CD4-positive, alpha-beta T cell (primary cell): ENCODE measurements around the gene ELAVL1. TPM values are rescaled to one million over a fixed set of nuclear protein-coding genes. Genes with fewer than 3 reads are reported as not detected.
A peak's percentile ranks its signal among the peaks of the same experiment; 100 is the strongest.

ENCODE experiments used
- ATAC-seq: fragments of 200-7000 bp; cut with Tn5 transposase; one replicate; pipeline ENCODE4 v1.10.0; 2022; ENCODE audit warnings: mild to moderate bottlenecking; ENCODE audit not compliant: poor library complexity
- CTCF ChIA-PET: fragments of 350-600 bp; sonication (Branson Sonifier 250); formaldehyde crosslinking; loops from one replicate; lab custom pipeline; 2021; ENCODE audit warnings: antibody characterized with exemption, inconsistent platforms; lab: Charles Lee
- POLR2A ChIA-PET: fragments of 350-600 bp; sonication (Branson Sonifier 250); formaldehyde crosslinking; loops from one replicate; lab custom pipeline; 2021; ENCODE audit warnings: antibody characterized with exemption, inconsistent platforms; lab: Charles Lee
- DNase-seq, 14 experiments: peaks; one replicate each; pipeline ENCODE4 v3.0.0-alpha.2; 2013 to 2020; ENCODE audit warnings: mixed read lengths in 2 of 14
- H3K27ac ChIP-seq, 2 donors: one replicate each; pipeline versions ENCODE4 v1.5.1 to v1.7.0; 2013; ENCODE audit warnings: low read length in 2 of 2, low read depth in 1 of 2, mild to moderate bottlenecking in 1 of 2
- H3K27me3 ChIP-seq, 2 experiments: 1 replicate in 1 of 2; 2 replicates in 1 of 2; pipeline versions ENCODE4 v1.6.1 to v1.7.0; 2013; ENCODE audit warnings: low read length in 2 of 2, control low read depth in 1 of 2, mild to moderate bottlenecking in 1 of 2, moderate library complexity in 1 of 2; ENCODE audit not compliant: insufficient read depth in 2 of 2, control insufficient read depth in 1 of 2
- H3K36me3 ChIP-seq: one replicate; pipeline ENCODE4 v1.6.1; 2013; ENCODE audit warnings: low read length, control low read depth; ENCODE audit not compliant: insufficient read depth
- H3K4me1 ChIP-seq: one replicate; pipeline ENCODE4 v1.6.1; 2013; ENCODE audit warnings: low read length, control low read depth; ENCODE audit not compliant: insufficient read depth
- H3K4me3 ChIP-seq: one replicate; pipeline ENCODE4 v1.5.1; 2013; ENCODE audit warnings: mild to moderate bottlenecking, low read length, moderate library complexity
- H3K9me3 ChIP-seq, 2 experiments: 1 replicate in 1 of 2; 2 replicates in 1 of 2; pipeline versions ENCODE4 v1.6.1 to v1.7.0; 2013; ENCODE audit warnings: low read length in 2 of 2, mild to moderate bottlenecking in 2 of 2, control low read depth in 1 of 2, moderate library complexity in 1 of 2; ENCODE audit not compliant: control insufficient read depth in 1 of 2, insufficient read depth in 1 of 2
- H3K27ac Mint-ChIP-seq: one replicate; pipeline ENCODE4 v1.8.0; 2020; ENCODE audit warnings: mixed read lengths
- H3K27me3 Mint-ChIP-seq: one replicate; pipeline ENCODE4 v1.8.0; 2021; ENCODE audit warnings: mixed read lengths
- H3K36me3 Mint-ChIP-seq: one replicate; pipeline ENCODE4 v1.8.0; 2021; ENCODE audit warnings: low read depth, mixed read lengths
- H3K4me1 Mint-ChIP-seq: one replicate; pipeline ENCODE4 v1.8.0; 2021; ENCODE audit warnings: low read depth, mixed read lengths
- H3K4me3 Mint-ChIP-seq: one replicate; pipeline ENCODE4 v1.8.0; 2020; ENCODE audit warnings: mild to moderate bottlenecking, mixed read lengths
- H3K9me3 Mint-ChIP-seq: one replicate; pipeline ENCODE4 v1.8.0; 2020; ENCODE audit warnings: mixed read lengths
- intact Hi-C, 2 experiments: fragments of 100-400 bp; cut with DNase I in 1 of 2; cut with micrococcal nuclease in 1 of 2; formaldehyde crosslinking; loops; one replicate each; pipeline versions ENCODE4 v1.15.1 to v1.9.0; 2023 to 2025; cut with DNase I, micrococcal nuclease
- total RNA-seq, 174 experiments: library from RNA in 2 of 174; stranded (reverse) in 2 of 174; gene quantifications; one replicate each; pipeline ENCODE4 v1.2.3 and lab custom pipeline; 2021 to 2026
- TF ChIP-seq, protein P1 (sequence below): fragments of 200-600 bp; IDR thresholded peaks from one replicate; pipeline ENCODE4 v1.8.0; 2022; ENCODE audit warnings: antibody characterized with exemption, mild to moderate bottlenecking

The ELAVL1 gene
- total RNA-seq, 2 experiments from 2014 or later = 17.1 to 20.8 TPM

DNA sequence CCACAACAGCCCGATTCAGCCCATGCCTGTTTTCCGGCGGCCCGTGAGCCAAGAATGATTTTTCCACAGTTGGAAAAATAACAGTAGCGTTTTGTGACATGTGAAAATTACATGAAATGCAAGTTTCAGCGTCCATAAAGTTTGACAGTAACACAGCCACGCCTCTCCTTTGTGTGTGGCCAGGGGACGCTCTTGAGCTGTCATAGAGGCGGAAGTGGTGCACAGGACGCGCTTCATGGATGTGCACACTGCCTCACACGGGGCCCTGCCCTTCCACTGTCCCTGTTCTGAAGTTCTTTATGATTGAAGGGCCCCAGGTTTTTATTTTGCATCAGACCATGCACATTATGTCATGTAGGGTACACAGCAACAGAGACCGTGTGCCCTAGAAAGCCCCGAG, 12.4 kb upstream of the ELAVL1 start:
- ChIA-PET CTCF (interaction anchor here (1.5 kb wide), 1 partner anchor 15 kb away, joined by 3 read pairs; no protein-coding TSS in a partner anchor), POLR2A (interaction anchor here (0.8 kb wide), 1 partner anchor 236 kb away, joined by 3 read pairs; no protein-coding TSS in a partner anchor)
- no peaks in the 10 kb centered on the region for H3K36me3 Mint-ChIP-seq
- no peak overlapping the region for H3K4me3 Mint-ChIP-seq
- ATAC-seq (peak; percentile 96), DNase-seq (peak in 11 of 14 experiments; percentile 9 to 70 (median 39))
- peaks cover 8% of the 10 kb centered on the region for H3K4me1 ChIP-seq
- no peak overlapping the region for H3K27ac ChIP-seq
- TF ChIP-seq, protein P1, sequence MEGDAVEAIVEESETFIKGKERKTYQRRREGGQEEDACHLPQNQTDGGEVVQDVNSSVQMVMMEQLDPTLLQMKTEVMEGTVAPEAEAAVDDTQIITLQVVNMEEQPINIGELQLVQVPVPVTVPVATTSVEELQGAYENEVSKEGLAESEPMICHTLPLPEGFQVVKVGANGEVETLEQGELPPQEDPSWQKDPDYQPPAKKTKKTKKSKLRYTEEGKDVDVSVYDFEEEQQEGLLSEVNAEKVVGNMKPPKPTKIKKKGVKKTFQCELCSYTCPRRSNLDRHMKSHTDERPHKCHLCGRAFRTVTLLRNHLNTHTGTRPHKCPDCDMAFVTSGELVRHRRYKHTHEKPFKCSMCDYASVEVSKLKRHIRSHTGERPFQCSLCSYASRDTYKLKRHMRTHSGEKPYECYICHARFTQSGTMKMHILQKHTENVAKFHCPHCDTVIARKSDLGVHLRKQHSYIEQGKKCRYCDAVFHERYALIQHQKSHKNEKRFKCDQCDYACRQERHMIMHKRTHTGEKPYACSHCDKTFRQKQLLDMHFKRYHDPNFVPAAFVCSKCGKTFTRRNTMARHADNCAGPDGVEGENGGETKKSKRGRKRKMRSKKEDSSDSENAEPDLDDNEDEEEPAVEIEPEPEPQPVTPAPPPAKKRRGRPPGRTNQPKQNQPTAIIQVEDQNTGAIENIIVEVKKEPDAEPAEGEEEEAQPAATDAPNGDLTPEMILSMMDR = no peak
- no peaks in the 10 kb centered on the region for H3K36me3 ChIP-seq
- no peak overlapping the region for H3K4me3 ChIP-seq
- intact Hi-C loops = loop anchor here (5.0 kb wide), 1 partner anchor 234 kb away; no protein-coding TSS in a partner anchor
- H3K4me1 Mint-ChIP-seq = peaks cover 6% of the 10 kb centered on the region
- no peaks in the 10 kb centered on the region for H3K9me3 Mint-ChIP-seq
- H3K27me3 Mint-ChIP-seq = no peaks in the 10 kb centered on the region
- no peaks in the 10 kb centered on the region for H3K9me3 ChIP-seq
- no peak overlapping the region for H3K27ac Mint-ChIP-seq
- H3K27me3 ChIP-seq = no peaks in the 10 kb centered on the region

DNA sequence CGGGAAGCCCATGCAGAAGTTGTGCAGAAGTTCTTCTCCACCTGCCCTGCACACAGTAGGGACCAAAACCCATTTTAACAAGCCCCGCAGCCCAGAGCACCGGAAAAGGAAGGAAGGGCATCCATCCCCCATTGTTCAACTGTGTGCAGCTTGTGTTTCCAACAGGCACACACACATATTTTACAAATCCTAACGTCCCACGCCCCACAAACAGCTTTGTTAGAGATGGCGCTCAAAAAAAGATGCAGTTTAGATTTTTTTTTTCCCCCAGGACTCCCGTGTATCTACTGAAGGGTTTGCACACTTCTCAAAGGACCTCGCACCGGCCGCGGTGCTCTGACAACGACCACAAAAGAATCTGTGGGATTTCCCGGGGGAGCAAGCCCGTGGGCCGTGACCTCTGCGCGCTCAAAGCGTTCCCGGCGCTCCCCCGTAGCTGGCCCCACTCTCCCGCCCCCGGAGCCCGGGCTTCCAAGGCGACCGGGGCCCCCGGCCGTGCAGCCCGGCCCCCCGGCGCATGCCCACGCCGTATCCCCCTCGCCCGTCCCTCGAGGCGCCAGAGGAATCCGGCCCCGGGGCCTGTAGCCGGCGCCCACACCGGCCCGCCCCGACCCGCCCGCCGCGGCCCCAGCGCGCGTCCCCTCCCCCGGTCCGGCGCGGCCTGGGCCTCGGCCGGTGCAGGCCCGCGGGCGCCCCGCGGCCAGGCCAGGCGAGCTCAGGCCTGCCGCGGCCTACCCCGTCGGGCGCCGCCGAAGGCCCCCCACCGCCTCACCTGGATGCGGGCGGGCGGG, 523 bp downstream of the ELAVL1 start:
- ChIA-PET POLR2A (interaction anchor here (1.0 to 2.4 kb wide), 4 partner anchors 60 to 205 kb away, joined by 3 to 14 read pairs (median 4); partner anchors contain the start of genes CERS4, SNAPC2 and TIMM44), CTCF (interaction anchor here (1.6 kb wide), 1 partner anchor 61 kb away, joined by 6 read pairs; the partner anchor contains the start of gene TIMM44)
- H3K27ac ChIP-seq = no peak overlapping the region
- H3K27ac Mint-ChIP-seq = peak overlapping the region; percentile 84
- H3K4me1 Mint-ChIP-seq = peaks cover 47% of the 10 kb centered on the region
- no peaks in the 10 kb centered on the region for H3K27me3 ChIP-seq
- no peaks in the 10 kb centered on the region for H3K9me3 Mint-ChIP-seq
- H3K36me3 ChIP-seq = peaks cover 4% of the 10 kb centered on the region
- intact Hi-C loops = loop anchor here (10.0 kb wide), 2 partner anchors 60 to 320 kb away; partner anchors contain the start of genes NDUFA7 (in 1 of the 2), RPS28 (in 1 of the 2) and TIMM44 (in 1 of the 2)
- TF ChIP-seq, protein P1 = no peak
- H3K27me3 Mint-ChIP-seq = no peaks in the 10 kb centered on the region
- peak overlapping the region; percentile 95 for H3K4me3 Mint-ChIP-seq
- peaks cover 10% of the 10 kb centered on the region for H3K36me3 Mint-ChIP-seq
- peaks cover 47% of the 10 kb centered on the region for H3K4me1 ChIP-seq
- no peaks in the 10 kb centered on the region for H3K9me3 ChIP-seq
- ATAC-seq = no peak
- H3K4me3 ChIP-seq = peak overlapping the region; percentile 63
- DNase-seq = peak in 5 of 14 experiments; percentile 3 to 72 (median 13)

DNA sequence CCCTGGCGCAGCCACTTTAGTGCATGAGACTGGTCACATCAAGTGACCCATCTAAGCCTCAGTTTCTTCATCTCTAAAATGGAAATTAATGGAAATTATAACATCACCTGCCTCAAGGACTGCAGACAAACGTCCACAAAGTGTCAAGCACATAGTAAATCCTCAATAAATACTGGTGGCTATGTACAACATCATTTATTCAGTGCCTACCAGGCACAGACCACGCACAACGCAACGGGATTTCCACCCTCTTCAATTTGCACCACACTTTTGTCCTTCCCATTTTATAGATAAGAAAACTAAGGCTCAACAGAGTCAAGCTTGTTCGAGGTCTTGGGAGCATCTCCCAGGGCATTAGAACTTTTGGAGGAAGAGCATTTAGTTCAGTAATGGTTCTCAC, 1.4 kb downstream of the ELAVL1 start:
- H3K4me1 Mint-ChIP-seq = peaks cover 52% of the 10 kb centered on the region
- H3K36me3 Mint-ChIP-seq = peaks cover 13% of the 10 kb centered on the region
- H3K36me3 ChIP-seq = peaks cover 4% of the 10 kb centered on the region
- CTCF ChIA-PET = no interaction called here
- no peaks in the 10 kb centered on the region for H3K9me3 ChIP-seq
- peaks cover 51% of the 10 kb centered on the region for H3K4me1 ChIP-seq
- POLR2A ChIA-PET = interaction anchor here (1.7 to 2.6 kb wide), 2 partner anchors 60 to 84 kb away, joined by 3 to 9 read pairs; partner anchors contain the start of genes SNAPC2 and TIMM44
- peak overlapping the region; percentile 63 for H3K4me3 ChIP-seq
- no peaks in the 10 kb centered on the region for H3K9me3 Mint-ChIP-seq
- TF ChIP-seq, protein P1 = no peak
- H3K27me3 ChIP-seq = no peaks in the 10 kb centered on the region
- no peak overlapping the region for H3K27ac ChIP-seq
- DNase-seq (no peak), ATAC-seq (no peak)
- intact Hi-C loops = loop anchor here (10.0 kb wide), 2 partner anchors 59 to 321 kb away; partner anchors contain the start of genes NDUFA7 (in 1 of the 2), RPS28 (in 1 of the 2) and TIMM44 (in 1 of the 2)
- peak overlapping the region; percentile 84 for H3K27ac Mint-ChIP-seq
- H3K27me3 Mint-ChIP-seq = no peaks in the 10 kb centered on the region
- peak overlapping the region; percentile 95 for H3K4me3 Mint-ChIP-seq
